DND-41 (cell line): ENCODE measurements around the gene LHFPL2.

ENCODE experiments used
- ATAC-seq: fragments of 200-7000 bp; cut with Tn5 transposase; 3 replicates; pipeline ENCODE4 v1.9.1; 2021; ENCODE audit warnings: low read depth; ENCODE audit not compliant: insufficient read depth
- DNase-seq: peaks from one replicate; pipeline ENCODE4 v3.0.0-alpha.2; 2020
- H2AFZ ChIP-seq: 2 replicates; pipeline ENCODE4 v1.6.0; 2012; ENCODE audit warnings: low read depth, low read length
- H3K27ac ChIP-seq: 2 replicates; pipeline ENCODE4 v1.5.1; 2012; ENCODE audit warnings: low read length, inconsistent platforms
- H3K27me3 ChIP-seq: fragments of 200-600 bp; sonication (generic); 2 replicates; pipeline ENCODE4 v1.6.0; 2012; ENCODE audit warnings: low read length, mild to moderate bottlenecking, inconsistent platforms; ENCODE audit not compliant: insufficient read depth, poor library complexity
- H3K36me3 ChIP-seq: 2 replicates; pipeline ENCODE4 v1.5.1; 2012; ENCODE audit warnings: low read length, inconsistent platforms; ENCODE audit not compliant: insufficient read depth
- H3K4me1 ChIP-seq: 2 replicates; pipeline ENCODE4 v1.5.1; 2012; ENCODE audit warnings: mild to moderate bottlenecking, low read length; ENCODE audit not compliant: insufficient read depth
- H3K4me2 ChIP-seq: 2 replicates; pipeline ENCODE4 v1.6.0; 2012; ENCODE audit warnings: mild to moderate bottlenecking, moderate library complexity, low read length, inconsistent platforms; ENCODE audit not compliant: insufficient read depth
- H3K4me3 ChIP-seq, 2 experiments: fragments of 200-600 bp in 1 of 2; shearing (Covaris generic) in 1 of 2; 2 replicates each; pipeline ENCODE4 v1.5.1; 2012 to 2016; ENCODE audit warnings: inconsistent platforms in 2 of 2, low read length in 2 of 2, mild to moderate bottlenecking in 2 of 2, low read depth in 1 of 2, moderate library complexity in 1 of 2
- H3K79me2 ChIP-seq: 2 replicates; pipeline ENCODE4 v1.6.0; 2012; ENCODE audit warnings: low read length, inconsistent platforms; ENCODE audit not compliant: insufficient read depth
- H3K9ac ChIP-seq: 2 replicates; pipeline ENCODE4 v1.6.0; 2012; ENCODE audit warnings: low read depth, mild to moderate bottlenecking, inconsistent platforms, low read length, moderate library complexity
- H3K9me3 ChIP-seq: 2 replicates; pipeline ENCODE4 v1.5.1; 2012; ENCODE audit warnings: low read length, moderate library complexity, mild to moderate bottlenecking, inconsistent platforms; ENCODE audit not compliant: insufficient read depth, severe bottlenecking
- H4K20me1 ChIP-seq: 2 replicates; pipeline ENCODE4 v1.6.0; 2012; ENCODE audit warnings: low read length; ENCODE audit not compliant: insufficient read depth
- EZH2 ChIP-seq: IDR thresholded peaks from 3 replicates; pipeline ENCODE4 v1.6.1; 2012; ENCODE audit warnings: borderline replicate concordance, low read depth, mild to moderate bottlenecking, moderate library complexity, low read length, inconsistent platforms; ENCODE audit not compliant: severe bottlenecking
- TF ChIP-seq, protein P1 (sequence below): IDR thresholded peaks from 2 replicates; pipeline ENCODE4 v1.5.1; 2012; ENCODE audit warnings: borderline replicate concordance, low read length, moderate library complexity, mild to moderate bottlenecking; ENCODE audit not compliant: poor library complexity, severe bottlenecking; ENCODE audit errors: extremely low read depth

The LHFPL2 gene

DNA sequence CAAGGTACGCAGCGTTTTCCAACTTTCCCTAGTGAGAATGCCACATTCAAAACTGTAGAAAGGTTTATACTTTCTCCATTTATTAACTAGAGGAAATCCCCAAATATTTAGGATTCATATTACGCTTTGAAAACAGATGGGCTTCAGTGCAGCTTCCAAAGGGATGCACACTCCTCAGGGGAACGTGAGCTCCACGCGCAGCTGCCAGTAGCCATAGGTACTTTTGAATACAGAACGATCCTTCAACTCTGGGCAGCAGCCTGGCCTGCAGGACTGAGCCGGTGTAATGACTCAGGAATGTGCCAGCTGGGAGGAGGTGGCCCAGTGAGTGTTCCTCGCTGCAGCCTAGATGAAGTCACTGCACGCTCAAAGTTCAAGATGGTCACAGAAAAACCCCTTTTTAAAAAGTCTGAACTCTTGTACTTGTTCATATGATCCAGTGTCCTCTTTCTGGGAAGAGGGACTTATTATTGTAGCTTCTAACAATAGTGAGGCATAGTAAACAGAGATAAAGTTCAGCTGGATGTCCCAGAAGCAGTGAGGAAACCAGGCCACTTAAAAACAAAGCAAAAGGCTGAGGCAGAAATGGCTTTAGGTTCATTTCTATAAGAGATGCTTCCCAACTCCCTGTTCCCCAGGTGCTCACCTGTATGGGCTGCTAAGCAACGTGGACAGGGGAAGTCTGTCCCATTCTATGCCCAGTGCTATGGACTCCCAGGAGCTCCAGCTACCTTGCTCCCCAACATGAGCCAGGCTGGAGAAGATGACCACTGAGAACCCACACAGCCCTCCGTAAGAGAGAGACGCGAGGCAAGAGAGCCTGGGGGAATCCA is 130.0 kb downstream of the LHFPL2 start:
- DNase-seq, result no peak
- no peak for ATAC-seq

DNA sequence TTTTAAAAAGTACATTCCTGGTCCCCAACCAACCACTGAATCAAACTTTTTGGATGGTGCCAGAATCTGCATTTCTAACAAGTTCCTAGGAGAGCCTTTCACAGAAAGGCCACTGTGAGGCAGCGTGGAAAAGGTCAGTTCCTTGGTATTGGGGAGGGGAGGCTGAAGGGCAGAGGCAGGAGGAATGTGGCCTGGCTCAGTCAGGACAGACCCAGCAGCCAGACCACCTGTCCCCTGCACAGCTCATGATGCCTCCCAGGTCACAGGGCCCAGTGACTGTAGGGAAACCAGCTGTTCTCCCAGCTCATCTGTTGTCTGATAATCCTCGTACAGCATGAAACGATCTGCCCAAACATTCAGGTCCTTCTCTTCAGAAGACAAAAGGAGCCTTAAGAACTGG is 132.9 kb downstream of the LHFPL2 start:
- Histone ChIP-seq H3K79me2 (no peaks in the 10 kb centered on the region), H3K4me2 (no peak overlapping the region)

More for the DNA sequence above, 130.0 kb downstream of the LHFPL2 start:
- no peaks in the 10 kb centered on the region for H3K36me3 ChIP-seq
- H3K27me3 ChIP-seq, result peaks cover 14% of the 10 kb centered on the region
- no peak overlapping the region for H3K9ac ChIP-seq
- H3K4me3 ChIP-seq, result no peak overlapping the region
- H3K27ac ChIP-seq, result no peak overlapping the region
- H3K4me2 ChIP-seq, result no peak overlapping the region
- H4K20me1 ChIP-seq, result no peaks in the 10 kb centered on the region
- no peaks in the 10 kb centered on the region for H3K4me1 ChIP-seq
- H2AFZ ChIP-seq, result no peak overlapping the region
- TF ChIP-seq, protein P1, sequence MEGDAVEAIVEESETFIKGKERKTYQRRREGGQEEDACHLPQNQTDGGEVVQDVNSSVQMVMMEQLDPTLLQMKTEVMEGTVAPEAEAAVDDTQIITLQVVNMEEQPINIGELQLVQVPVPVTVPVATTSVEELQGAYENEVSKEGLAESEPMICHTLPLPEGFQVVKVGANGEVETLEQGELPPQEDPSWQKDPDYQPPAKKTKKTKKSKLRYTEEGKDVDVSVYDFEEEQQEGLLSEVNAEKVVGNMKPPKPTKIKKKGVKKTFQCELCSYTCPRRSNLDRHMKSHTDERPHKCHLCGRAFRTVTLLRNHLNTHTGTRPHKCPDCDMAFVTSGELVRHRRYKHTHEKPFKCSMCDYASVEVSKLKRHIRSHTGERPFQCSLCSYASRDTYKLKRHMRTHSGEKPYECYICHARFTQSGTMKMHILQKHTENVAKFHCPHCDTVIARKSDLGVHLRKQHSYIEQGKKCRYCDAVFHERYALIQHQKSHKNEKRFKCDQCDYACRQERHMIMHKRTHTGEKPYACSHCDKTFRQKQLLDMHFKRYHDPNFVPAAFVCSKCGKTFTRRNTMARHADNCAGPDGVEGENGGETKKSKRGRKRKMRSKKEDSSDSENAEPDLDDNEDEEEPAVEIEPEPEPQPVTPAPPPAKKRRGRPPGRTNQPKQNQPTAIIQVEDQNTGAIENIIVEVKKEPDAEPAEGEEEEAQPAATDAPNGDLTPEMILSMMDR, result no peak
- no peak for TF ChIP-seq EZH2
- H3K9me3 ChIP-seq, result no peaks in the 10 kb centered on the region
- H3K79me2 ChIP-seq, result no peaks in the 10 kb centered on the region

DNA sequence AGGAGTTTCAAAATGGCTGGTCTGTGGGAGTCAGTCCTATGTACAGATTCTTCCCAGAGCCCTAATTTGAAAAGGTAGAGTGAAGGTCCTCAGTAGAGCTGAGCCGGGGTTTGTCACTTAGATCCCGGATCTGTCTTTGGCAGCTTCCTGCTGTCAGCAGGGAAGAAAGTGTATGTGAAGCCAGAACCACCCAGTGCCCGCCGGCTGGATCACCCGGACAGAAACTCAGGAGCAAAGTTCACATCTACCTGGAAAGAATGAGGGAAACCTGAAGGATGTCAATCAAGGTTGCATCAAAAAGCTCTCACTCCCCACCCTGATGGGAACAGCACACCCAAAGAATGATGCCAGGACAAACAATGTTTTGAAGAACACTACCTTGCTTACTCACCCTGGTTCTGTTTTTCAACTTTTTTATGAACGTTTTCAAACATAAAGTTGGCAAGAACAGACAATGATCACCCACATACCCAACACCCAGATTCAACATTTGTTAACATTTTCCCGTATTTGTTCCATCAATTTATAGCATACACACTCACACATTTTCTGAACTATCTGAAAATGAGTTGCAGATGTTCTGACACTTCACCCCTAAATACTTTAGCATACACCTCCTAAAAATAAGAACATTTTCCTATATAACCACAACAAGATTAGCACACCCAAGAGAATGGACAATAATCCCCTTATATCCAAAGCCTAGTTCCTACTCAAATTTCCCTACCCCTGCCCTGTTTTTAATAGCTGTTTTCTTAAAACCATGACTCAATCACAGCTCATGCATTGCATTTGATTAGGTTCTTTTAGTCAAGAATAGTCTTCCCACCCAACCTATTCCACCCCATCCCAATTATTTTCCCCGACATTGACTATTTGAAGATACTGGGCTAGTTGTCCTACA is 133.9 kb downstream of the LHFPL2 start:
- H3K4me2 ChIP-seq, result no peak overlapping the region
- ATAC-seq, result no peak
- TF ChIP-seq EZH2, result no peak
- TF ChIP-seq, protein P1, result no peak
- H3K4me1 ChIP-seq, result peaks cover 9% of the 10 kb centered on the region
- H3K9ac ChIP-seq, result no peak overlapping the region
- H4K20me1 ChIP-seq, result no peaks in the 10 kb centered on the region
- H2AFZ ChIP-seq, result no peak overlapping the region
- H3K27ac ChIP-seq, result no peak overlapping the region
- H3K36me3 ChIP-seq, result no peaks in the 10 kb centered on the region
- H3K79me2 ChIP-seq, result no peaks in the 10 kb centered on the region
- H3K9me3 ChIP-seq, result no peaks in the 10 kb centered on the region
- H3K27me3 ChIP-seq, result peaks cover 31% of the 10 kb centered on the region
- no peak overlapping the region for H3K4me3 ChIP-seq
- DNase-seq, result no peak

More for the DNA sequence above, 132.9 kb downstream of the LHFPL2 start:
- Histone ChIP-seq H3K36me3 (no peaks in the 10 kb centered on the region), H3K27me3 (peaks cover 25% of the 10 kb centered on the region), H4K20me1 (no peaks in the 10 kb centered on the region), H2AFZ (no peak overlapping the region), H3K9me3 (no peaks in the 10 kb centered on the region), H3K4me3 (no peak overlapping the region), H3K4me1 (no peaks in the 10 kb centered on the region), H3K9ac (no peak overlapping the region), H3K27ac (no peak overlapping the region)
- no peak for ATAC-seq
- TF ChIP-seq EZH2, result no peak
- TF ChIP-seq, protein P1, result no peak
- DNase-seq, result no peak
